Astrocyte (in vitro differentiated cells and primary cell): ENCODE data around the gene CCDC102A. TPM values are rescaled to one million over a fixed set of nuclear protein-coding genes. Genes with fewer than 3 reads are reported as not detected.
A peak's percentile ranks its signal among the peaks of the same experiment; 100 is the strongest.

Experiments used
- DNase-seq: peaks from one replicate; pipeline ENCODE4 v3.0.0-alpha.2; 2010; ENCODE audit warnings: low read depth
- FAIRE-seq: peaks from 2 replicates; lab custom pipeline; 2011; peaks lifted over from hg19 to GRCh38; lab: Jason Lieb, UNC
- H2AFZ ChIP-seq: 2 replicates; pipeline ENCODE4 v1.6.0; 2012; ENCODE audit warnings: low read depth, low read length, inconsistent platforms
- H3K27ac ChIP-seq: 2 replicates; pipeline ENCODE4 v1.5.1; 2011; ENCODE audit warnings: low read depth, low read length, inconsistent platforms
- H3K27me3 ChIP-seq: 2 replicates; pipeline ENCODE4 v1.6.0; 2011; ENCODE audit warnings: low read length, inconsistent platforms; ENCODE audit not compliant: insufficient read depth
- H3K36me3 ChIP-seq: 2 replicates; pipeline ENCODE4 v1.5.1; 2011; ENCODE audit warnings: low read length, inconsistent platforms; ENCODE audit not compliant: insufficient read depth
- H3K4me1 ChIP-seq: 2 replicates; pipeline ENCODE4 v1.5.1; 2011; ENCODE audit warnings: low read length, inconsistent platforms; ENCODE audit not compliant: insufficient read depth
- H3K4me2 ChIP-seq: 2 replicates; pipeline ENCODE4 v1.6.0; 2012; ENCODE audit warnings: low read length, inconsistent platforms
- H3K4me3 ChIP-seq: 2 replicates; pipeline ENCODE4 v1.5.1; 2011; ENCODE audit warnings: low read depth, mild to moderate bottlenecking, low read length, inconsistent platforms; ENCODE audit not compliant: insufficient read depth
- H3K79me2 ChIP-seq: 2 replicates; pipeline ENCODE4 v1.6.0; 2012; ENCODE audit warnings: mild to moderate bottlenecking, low read length, inconsistent platforms; ENCODE audit not compliant: insufficient read depth
- H3K9ac ChIP-seq: 2 replicates; pipeline ENCODE4 v1.6.0; 2012; ENCODE audit warnings: mild to moderate bottlenecking, low read length, inconsistent platforms
- H3K9me3 ChIP-seq: 2 replicates; pipeline ENCODE4 v1.5.1; 2012; ENCODE audit warnings: low read depth, mild to moderate bottlenecking, low read length, inconsistent platforms; ENCODE audit not compliant: insufficient read depth
- H4K20me1 ChIP-seq: 2 replicates; pipeline ENCODE4 v1.6.0; 2012; ENCODE audit warnings: low read length, inconsistent platforms; ENCODE audit not compliant: insufficient read depth
- H3K27ac Mint-ChIP-seq: one replicate; pipeline ENCODE4 v1.8.0; 2021; ENCODE audit warnings: mild to moderate bottlenecking, mixed read lengths; ENCODE audit not compliant: unreplicated experiment
- H3K27me3 Mint-ChIP-seq: one replicate; pipeline ENCODE4 v1.8.0; 2021; ENCODE audit warnings: low read depth, mixed read lengths; ENCODE audit not compliant: unreplicated experiment
- H3K36me3 Mint-ChIP-seq: one replicate; pipeline ENCODE4 v1.8.0; 2021; ENCODE audit warnings: low read depth, mixed read lengths; ENCODE audit not compliant: unreplicated experiment
- H3K4me1 Mint-ChIP-seq: one replicate; pipeline ENCODE4 v1.8.0; 2021; ENCODE audit warnings: low read depth, mixed read lengths; ENCODE audit not compliant: unreplicated experiment
- H3K4me3 Mint-ChIP-seq: one replicate; pipeline ENCODE4 v1.8.0; 2021; ENCODE audit warnings: mild to moderate bottlenecking, moderate library complexity, mixed read lengths; ENCODE audit not compliant: unreplicated experiment
- H3K9me3 Mint-ChIP-seq: one replicate; pipeline ENCODE4 v1.8.0; 2021; ENCODE audit warnings: mild to moderate bottlenecking, mixed read lengths; ENCODE audit not compliant: unreplicated experiment
- EZH2 ChIP-seq: IDR thresholded peaks from 2 replicates; pipeline ENCODE4 v1.6.1; 2012; ENCODE audit warnings: mild to moderate bottlenecking, low read length, inconsistent platforms; ENCODE audit not compliant: insufficient read depth
- total RNA-seq: library from RNA; stranded (reverse); gene quantifications from 2 replicates; pipeline ENCODE4 v1.2.1, GENCODE V29; 2021
- TF ChIP-seq, protein P1 (sequence below): IDR thresholded peaks from 2 replicates; pipeline ENCODE4 v1.5.1; 2011; ENCODE audit warnings: low read depth, mild to moderate bottlenecking, inconsistent platforms, low read length, moderate library complexity; ENCODE audit not compliant: insufficient read depth

CCDC102A gene
- total RNA-seq, 1 donor from 2014 or later: 8.8 TPM

- no peaks in the 10 kb centered on the region for H3K27me3 Mint-ChIP-seq
- Histone ChIP-seq H3K9ac (no peak overlapping the region), H4K20me1 (peaks cover 10% of the 10 kb centered on the region), H3K27ac (no peak overlapping the region), H3K4me1 (peaks cover 23% of the 10 kb centered on the region), H3K4me2 (no peak overlapping the region), H2AFZ (no peak overlapping the region), H3K27me3 (no peaks in the 10 kb centered on the region), H3K4me3 (no peak overlapping the region), H3K9me3 (no peaks in the 10 kb centered on the region), H3K36me3 (no peaks in the 10 kb centered on the region), H3K79me2 (no peaks in the 10 kb centered on the region)
- TF ChIP-seq, protein P1, sequence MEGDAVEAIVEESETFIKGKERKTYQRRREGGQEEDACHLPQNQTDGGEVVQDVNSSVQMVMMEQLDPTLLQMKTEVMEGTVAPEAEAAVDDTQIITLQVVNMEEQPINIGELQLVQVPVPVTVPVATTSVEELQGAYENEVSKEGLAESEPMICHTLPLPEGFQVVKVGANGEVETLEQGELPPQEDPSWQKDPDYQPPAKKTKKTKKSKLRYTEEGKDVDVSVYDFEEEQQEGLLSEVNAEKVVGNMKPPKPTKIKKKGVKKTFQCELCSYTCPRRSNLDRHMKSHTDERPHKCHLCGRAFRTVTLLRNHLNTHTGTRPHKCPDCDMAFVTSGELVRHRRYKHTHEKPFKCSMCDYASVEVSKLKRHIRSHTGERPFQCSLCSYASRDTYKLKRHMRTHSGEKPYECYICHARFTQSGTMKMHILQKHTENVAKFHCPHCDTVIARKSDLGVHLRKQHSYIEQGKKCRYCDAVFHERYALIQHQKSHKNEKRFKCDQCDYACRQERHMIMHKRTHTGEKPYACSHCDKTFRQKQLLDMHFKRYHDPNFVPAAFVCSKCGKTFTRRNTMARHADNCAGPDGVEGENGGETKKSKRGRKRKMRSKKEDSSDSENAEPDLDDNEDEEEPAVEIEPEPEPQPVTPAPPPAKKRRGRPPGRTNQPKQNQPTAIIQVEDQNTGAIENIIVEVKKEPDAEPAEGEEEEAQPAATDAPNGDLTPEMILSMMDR: no peak
- no peak for TF ChIP-seq EZH2
- peaks cover 20% of the 10 kb centered on the region for H3K4me1 Mint-ChIP-seq
- peaks cover 2% of the 10 kb centered on the region for H3K36me3 Mint-ChIP-seq
- H3K27ac Mint-ChIP-seq: no peak overlapping the region
- H3K4me3 Mint-ChIP-seq: peak overlapping the region; percentile 54
- no peak for DNase-seq
- FAIRE-seq: no peak
- H3K9me3 Mint-ChIP-seq: no peaks in the 10 kb centered on the region
These were observed 53.4 kb downstream of the CCDC102A start for GRCh38 chr16:57482845-57483545.

DNA sequence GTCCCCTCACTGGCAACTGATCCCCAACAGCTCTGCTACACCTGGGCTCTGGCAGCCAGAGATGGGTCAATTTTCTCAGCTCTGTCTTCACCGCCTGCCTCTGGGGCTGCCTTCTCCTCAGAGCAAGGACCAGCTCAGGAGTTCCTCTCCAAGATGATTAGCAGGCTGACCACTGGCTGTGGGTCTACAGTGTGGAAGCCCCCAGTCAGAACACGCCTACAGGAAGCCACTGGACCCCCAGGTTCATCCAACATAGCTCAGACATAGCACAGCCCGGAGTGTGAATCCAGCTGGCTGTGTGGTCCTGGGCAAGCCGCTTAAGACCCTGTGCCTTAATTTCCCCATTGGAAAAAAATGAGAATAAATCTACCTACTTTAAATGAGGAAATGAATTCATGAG lies 55.0 kb downstream of the CCDC102A start:
- Histone ChIP-seq H3K27me3 (no peaks in the 10 kb centered on the region), H3K9me3 (no peaks in the 10 kb centered on the region), H3K36me3 (no peaks in the 10 kb centered on the region), H3K4me2 (no peak overlapping the region), H4K20me1 (peaks cover 26% of the 10 kb centered on the region), H3K27ac (no peak overlapping the region), H3K9ac (no peak overlapping the region), H3K79me2 (no peaks in the 10 kb centered on the region), H3K4me3 (no peak overlapping the region), H2AFZ (no peak overlapping the region), H3K4me1 (peaks cover 20% of the 10 kb centered on the region)
- H3K27me3 Mint-ChIP-seq: no peaks in the 10 kb centered on the region
- H3K4me3 Mint-ChIP-seq: no peak overlapping the region
- no peaks in the 10 kb centered on the region for H3K9me3 Mint-ChIP-seq
- no peak for FAIRE-seq
- H3K4me1 Mint-ChIP-seq: peaks cover 9% of the 10 kb centered on the region
- DNase-seq: no peak
- H3K27ac Mint-ChIP-seq: no peak overlapping the region
- TF ChIP-seq, protein P1: no peak
- TF ChIP-seq EZH2: no peak
- peaks cover 2% of the 10 kb centered on the region for H3K36me3 Mint-ChIP-seq

- Mint-ChIP-seq H3K4me3 (no peak overlapping the region), H3K36me3 (peaks cover 2% of the 10 kb centered on the region), H3K9me3 (no peaks in the 10 kb centered on the region), H3K27ac (no peak overlapping the region), H3K4me1 (peaks cover 9% of the 10 kb centered on the region), H3K27me3 (no peaks in the 10 kb centered on the region)
- Histone ChIP-seq H3K27me3 (no peaks in the 10 kb centered on the region), H3K9ac (no peak overlapping the region), H3K9me3 (no peaks in the 10 kb centered on the region), H3K4me1 (peaks cover 20% of the 10 kb centered on the region), H3K4me3 (no peak overlapping the region), H3K79me2 (no peaks in the 10 kb centered on the region), H2AFZ (no peak overlapping the region), H3K4me2 (no peak overlapping the region), H3K27ac (no peak overlapping the region), H4K20me1 (peaks cover 31% of the 10 kb centered on the region), H3K36me3 (no peaks in the 10 kb centered on the region)
- DNase-seq: no peak
- TF ChIP-seq EZH2: no peak
- TF ChIP-seq, protein P1: no peak
- no peak for FAIRE-seq
These were observed 55.6 kb downstream of the CCDC102A start for GRCh38 chr16:57480754-57481230.
